SK-N-SH (cell line): ENCODE data around the gene RHOH. TPM values are rescaled to one million over a fixed set of nuclear protein-coding genes. Genes with fewer than 3 reads are reported as not detected.

Experiments
- CTCF ChIA-PET: fragments of 300-600, 350-600 bp; formaldehyde crosslinking; extraction: SDS; loops from one replicate; lab custom pipeline; 2021; lab: Yijun Ruan, JAX
- POLR2A ChIA-PET: fragments of 350-600 bp; sonication (Branson Sonifier 250); formaldehyde crosslinking; extraction: SDS; loops from one replicate; lab custom pipeline; 2020; ENCODE audit warnings: antibody characterized with exemption, inconsistent platforms; lab: Yijun Ruan, JAX
- DNase-seq: peaks from one replicate; pipeline ENCODE4 v3.0.0; 2012
- H2AFZ ChIP-seq: fragments of 200-600 bp; sonication (generic); 2 replicates; pipeline ENCODE4 v1.8.1; 2016; ENCODE audit warnings: antibody characterized with exemption, mild to moderate bottlenecking, low read depth
- H3F3A ChIP-seq: fragments of 200-600 bp; sonication (generic); replicated peaks from 2 replicates; pipeline ENCODE3; 2016; ENCODE audit warnings: antibody characterized with exemption, mild to moderate bottlenecking; ENCODE audit not compliant: insufficient read depth
- H3K27ac ChIP-seq, 2 experiments: fragments of 200-500 bp in 1 of 2; fragments of 200-600 bp in 1 of 2; sonication (Bioruptor generic) in 1 of 2; sonication (generic), shearing (Covaris generic) in 1 of 2; 2 replicates each; pipeline versions ENCODE4 v1.5.1 to v1.6.1; 2014 to 2016; ENCODE audit warnings: low read depth in 2 of 2, inconsistent platforms in 1 of 2, low read length in 1 of 2, mild to moderate bottlenecking in 1 of 2, mixed read lengths in 1 of 2
- H3K27me3 ChIP-seq: fragments of 200-600 bp; sonication (generic), shearing (Covaris generic); 2 replicates; pipeline ENCODE4 v1.6.1; 2016; ENCODE audit warnings: mixed run types; ENCODE audit not compliant: insufficient read depth
- H3K36me3 ChIP-seq, 2 experiments: fragments of 200-500 bp in 1 of 2; fragments of 200-600 bp in 1 of 2; sonication (Bioruptor generic) in 1 of 2; sonication (generic) in 1 of 2; replicated peaks in 1 of 2; 2 replicates each; pipeline versions ENCODE3 to v1.5.1; 2014 to 2016; ENCODE audit warnings: low read length in 1 of 2, mild to moderate bottlenecking in 1 of 2; ENCODE audit not compliant: insufficient read depth in 2 of 2, control insufficient read depth in 1 of 2
- H3K4me1 ChIP-seq, 2 experiments: fragments of 200-500 bp in 1 of 2; fragments of 200-600 bp in 1 of 2; sonication (Bioruptor generic) in 1 of 2; sonication (generic), shearing (Covaris generic) in 1 of 2; 2 replicates each; pipeline versions ENCODE4 v1.5.1 to v1.6.1; 2014 to 2016; ENCODE audit warnings: low read depth in 1 of 2, low read length in 1 of 2, mixed run types in 1 of 2; ENCODE audit not compliant: insufficient read depth in 2 of 2, control insufficient read depth in 1 of 2
- H3K4me2 ChIP-seq: fragments of 200-600 bp; sonication (generic), shearing (Covaris generic); 2 replicates; pipeline ENCODE4 v1.6.1; 2017; ENCODE audit warnings: mixed run types
- H3K4me3 ChIP-seq, 2 experiments: fragments of 200-500 bp in 1 of 2; fragments of 200-600 bp in 1 of 2; sonication (Bioruptor generic) in 1 of 2; sonication (generic), shearing (Covaris generic) in 1 of 2; 2 replicates each; pipeline versions ENCODE4 v1.5.1 to v1.8.1; 2014 to 2016; ENCODE audit warnings: low read depth in 2 of 2, inconsistent platforms in 1 of 2, low read length in 1 of 2, mild to moderate bottlenecking in 1 of 2, mixed read lengths in 1 of 2, moderate library complexity in 1 of 2
- H3K79me2 ChIP-seq: fragments of 200-600 bp; sonication (generic); 2 replicates; pipeline ENCODE4 v1.8.1; 2017; ENCODE audit warnings: mild to moderate bottlenecking; ENCODE audit not compliant: insufficient read depth
- H3K9ac ChIP-seq: fragments of 200-600 bp; sonication (generic); 2 replicates; pipeline ENCODE4 v1.6.1; 2017; ENCODE audit warnings: mixed run types
- H3K9me2 ChIP-seq: fragments of 200-600 bp; sonication (generic); 2 replicates; pipeline ENCODE4 v1.6.1; 2017; ENCODE audit warnings: mixed run types
- H3K9me3 ChIP-seq: fragments of 200-600 bp; sonication (generic); 2 replicates; pipeline ENCODE4 v1.6.1; 2017; ENCODE audit warnings: mixed run types, mild to moderate bottlenecking, moderate library complexity
- H4K20me1 ChIP-seq: fragments of 200-600 bp; sonication (generic); 2 replicates; pipeline ENCODE4 v1.6.1; 2017; ENCODE audit warnings: mild to moderate bottlenecking, mixed run types; ENCODE audit not compliant: insufficient read depth
- CHD2 ChIP-seq: fragments of 150-350 bp; IDR thresholded peaks from 2 replicates; pipeline ENCODE4 v1.6.1; 2018; ENCODE audit warnings: low read length; ENCODE audit not compliant: partially characterized antibody
- CTCF ChIP-seq: fragments of 200-600 bp; sonication (generic); IDR thresholded peaks from 2 replicates; pipeline ENCODE4 v1.6.1; 2017; ENCODE audit warnings: antibody characterized with exemption, mild to moderate bottlenecking, moderate library complexity
- ELF1 ChIP-seq: IDR thresholded peaks from 2 replicates; pipeline ENCODE4 v1.4.0; 2012
- EP300 ChIP-seq, 2 experiments: IDR thresholded peaks; 2 replicates each; pipeline versions ENCODE4 v1.4.0 to v1.6.1; 2012; ENCODE audit warnings: borderline replicate concordance in 1 of 2, low read depth in 1 of 2, low read length in 1 of 2
- FOXJ3 ChIP-seq: sonication (generic); formaldehyde crosslinking; IDR thresholded peaks from 2 replicates; pipeline ENCODE4 v1.5.1; 2020; ENCODE audit warnings: mild to moderate bottlenecking, missing genetic modification reagents
- IRF3 ChIP-seq: fragments of 150-350 bp; IDR thresholded peaks from 2 replicates; pipeline ENCODE4 v1.6.1; 2016; ENCODE audit warnings: mild to moderate bottlenecking, low read depth, low read length
- JUND ChIP-seq: IDR thresholded peaks from 2 replicates; pipeline ENCODE4 v1.4.0; 2012
- MEF2A ChIP-seq: IDR thresholded peaks from 2 replicates; pipeline ENCODE4 v1.4.0; 2012; ENCODE audit warnings: low read depth, borderline replicate concordance
- NFIC ChIP-seq: IDR thresholded peaks from 2 replicates; pipeline ENCODE4 v1.4.0; 2012; ENCODE audit warnings: borderline replicate concordance
- RFX5 ChIP-seq: IDR thresholded peaks from 2 replicates; pipeline ENCODE4 v1.6.1; 2012; ENCODE audit warnings: mild to moderate bottlenecking, improper control_type of control experiment, low read length
- RXRA ChIP-seq: IDR thresholded peaks from 2 replicates; pipeline ENCODE4 v1.4.0; 2012; ENCODE audit warnings: low read depth, mild to moderate bottlenecking, borderline replicate concordance
- SIN3A ChIP-seq: IDR thresholded peaks from 2 replicates; pipeline ENCODE4 v1.6.1; 2012; ENCODE audit warnings: low read depth, mild to moderate bottlenecking, low read length, moderate library complexity, borderline replicate concordance
- SMC3 ChIP-seq: IDR thresholded peaks from 2 replicates; pipeline ENCODE4 v1.6.1; 2012; ENCODE audit warnings: low read depth, low read length, improper control_type of control experiment
- TAF1 ChIP-seq: IDR thresholded peaks from 2 replicates; pipeline ENCODE4 v1.6.1; 2012; ENCODE audit warnings: low read depth, mild to moderate bottlenecking, low read length, moderate library complexity, borderline replicate concordance
- USF2 ChIP-seq: fragments of 150-350 bp; IDR thresholded peaks from 2 replicates; pipeline ENCODE4 v1.6.1; 2017; ENCODE audit warnings: antibody characterized with exemption, low read length, low read depth, borderline replicate concordance
- YY1 ChIP-seq: IDR thresholded peaks from 2 replicates; pipeline ENCODE4 v1.4.0; 2012; ENCODE audit warnings: low read depth, mild to moderate bottlenecking
- ZBTB33 ChIP-seq: IDR thresholded peaks from 2 replicates; pipeline ENCODE4 v1.4.0; 2012; ENCODE audit warnings: low read depth, borderline replicate concordance
- WGBS: methylation state at CpG from one replicate; pipeline ENCODE4 v1.1.6; 2017; ENCODE audit warnings: low lambda C conversion rate; 5-methylcytosine and 5-hydroxymethylcytosine counted together
- polyA plus RNA-seq, 3 experiments: library from polyadenylated mRNA; depleted of rRNA; stranded (reverse); fragments of >200 nt; gene quantifications; 2 replicates each; pipeline ENCODE4 v1.2.3, GENCODE V29; 2012
- TF ChIP-seq, protein P1 (sequence below): IDR thresholded peaks from 2 replicates; pipeline ENCODE4 v1.4.0; 2012; ENCODE audit warnings: low read depth, borderline replicate concordance

Gene RHOH
- polyA plus RNA-seq, 1 of the 3 experiments (the other 2 are of a cell fraction): not detected

DNA sequence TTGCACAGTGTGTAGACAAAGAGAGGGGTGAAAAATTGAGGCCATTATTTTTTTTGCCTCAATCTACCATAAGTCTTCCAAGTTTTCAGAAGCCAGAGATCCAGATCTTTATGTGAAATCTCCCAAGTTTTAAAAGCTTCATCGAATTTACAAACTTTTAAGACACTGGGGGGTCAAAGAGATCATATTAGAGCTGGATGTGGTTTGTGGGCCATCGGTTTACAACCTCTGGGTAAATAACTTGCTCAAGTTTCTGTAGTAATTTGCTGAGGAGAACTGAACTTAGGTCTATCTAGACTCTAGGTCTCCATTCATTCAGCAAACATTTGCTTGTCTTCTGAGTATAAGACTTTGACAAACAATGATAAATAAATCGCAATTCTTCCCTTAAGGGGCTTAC lies 84.3 kb downstream of the RHOH start:
- H4K20me1 ChIP-seq: no peaks in the 10 kb centered on the region
- H3K27ac ChIP-seq: no peak overlapping the region
- TF ChIP-seq SMC3 (no peak), JUND (no peak), USF2 (no peak), CTCF (no peak), MEF2A (no peak), YY1 (no peak), NFIC (no peak), RFX5 (no peak), FOXJ3 (no peak), EP300 (IDR thresholded peaks at IDR 0.05; ENCODE audit: borderline replicate concordance in 1 of 2, low read depth in 1 of 2, low read length in 1 of 2) (no peak)
- TF ChIP-seq, protein P1, sequence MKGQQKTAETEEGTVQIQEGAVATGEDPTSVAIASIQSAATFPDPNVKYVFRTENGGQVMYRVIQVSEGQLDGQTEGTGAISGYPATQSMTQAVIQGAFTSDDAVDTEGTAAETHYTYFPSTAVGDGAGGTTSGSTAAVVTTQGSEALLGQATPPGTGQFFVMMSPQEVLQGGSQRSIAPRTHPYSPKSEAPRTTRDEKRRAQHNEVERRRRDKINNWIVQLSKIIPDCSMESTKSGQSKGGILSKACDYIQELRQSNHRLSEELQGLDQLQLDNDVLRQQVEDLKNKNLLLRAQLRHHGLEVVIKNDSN: no peak
- H2AFZ ChIP-seq: no peak overlapping the region
- H3K36me3 ChIP-seq: no peaks in the 10 kb centered on the region
- no peaks in the 10 kb centered on the region for H3K4me1 ChIP-seq
- H3F3A ChIP-seq: no peaks in the 10 kb centered on the region
- H3K9me2 ChIP-seq: no peaks in the 10 kb centered on the region
- POLR2A ChIA-PET: no interaction called here
- 51% methylated on average over 3 of the region's 3 CpGs for WGBS
- H3K4me2 ChIP-seq: no peak overlapping the region
- no peak for DNase-seq
- no peak overlapping the region for H3K4me3 ChIP-seq
- no peaks in the 10 kb centered on the region for H3K79me2 ChIP-seq
- H3K9ac ChIP-seq: no peak overlapping the region
- H3K27me3 ChIP-seq: no peaks in the 10 kb centered on the region
- CTCF ChIA-PET: interaction anchor here (1.0 kb wide), 1 partner anchor 53 kb away, joined by 3 read pairs; no protein-coding TSS in a partner anchor
- H3K9me3 ChIP-seq: no peaks in the 10 kb centered on the region

- 67% methylated on average over 5 of the region's 5 CpGs for WGBS
- no peaks in the 10 kb centered on the region for H3K4me1 ChIP-seq
- H3K9me2 ChIP-seq: no peaks in the 10 kb centered on the region
- no peak overlapping the region for H3K9ac ChIP-seq
- no peaks in the 10 kb centered on the region for H3K9me3 ChIP-seq
- no peak overlapping the region for H2AFZ ChIP-seq
- H3K27ac ChIP-seq: no peak overlapping the region
- DNase-seq: no peak
- no peak overlapping the region for H3K4me2 ChIP-seq
- H4K20me1 ChIP-seq: no peaks in the 10 kb centered on the region
- H3K4me3 ChIP-seq: no peak overlapping the region
- no peaks in the 10 kb centered on the region for H3K36me3 ChIP-seq
- H3F3A ChIP-seq: no peaks in the 10 kb centered on the region
- ChIA-PET CTCF (interaction anchor here (1.0 kb wide), 1 partner anchor 52 kb away, joined by 3 read pairs; no protein-coding TSS in a partner anchor), POLR2A (no interaction called here)
- H3K79me2 ChIP-seq: no peaks in the 10 kb centered on the region
- no peaks in the 10 kb centered on the region for H3K27me3 ChIP-seq
- TF ChIP-seq RXRA: no peak
- TF ChIP-seq IRF3: no peak
- TF ChIP-seq, protein P1: no peak
- TF ChIP-seq CHD2: no peak
- TF ChIP-seq ELF1: no peak
- TF ChIP-seq SIN3A: no peak
- TF ChIP-seq NFIC: no peak
- TF ChIP-seq SMC3: no peak
- no peak for TF ChIP-seq ZBTB33
- no peak for TF ChIP-seq CTCF
- no peak for TF ChIP-seq TAF1
These were observed 85.1 kb downstream of the RHOH start for GRCh38 chr4:40281913-40282312.
